OCI-M2 (cell line): ENCODE data around the gene MGST1.

ENCODE experiments used
- DNase-seq: peaks from one replicate; lab custom pipeline; 2025; ENCODE audit not compliant: unreplicated experiment; lab: John Stamatoyannopoulos, UW

Gene MGST1, protein sequence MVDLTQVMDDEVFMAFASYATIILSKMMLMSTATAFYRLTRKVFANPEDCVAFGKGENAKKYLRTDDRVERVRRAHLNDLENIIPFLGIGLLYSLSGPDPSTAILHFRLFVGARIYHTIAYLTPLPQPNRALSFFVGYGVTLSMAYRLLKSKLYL

DNA sequence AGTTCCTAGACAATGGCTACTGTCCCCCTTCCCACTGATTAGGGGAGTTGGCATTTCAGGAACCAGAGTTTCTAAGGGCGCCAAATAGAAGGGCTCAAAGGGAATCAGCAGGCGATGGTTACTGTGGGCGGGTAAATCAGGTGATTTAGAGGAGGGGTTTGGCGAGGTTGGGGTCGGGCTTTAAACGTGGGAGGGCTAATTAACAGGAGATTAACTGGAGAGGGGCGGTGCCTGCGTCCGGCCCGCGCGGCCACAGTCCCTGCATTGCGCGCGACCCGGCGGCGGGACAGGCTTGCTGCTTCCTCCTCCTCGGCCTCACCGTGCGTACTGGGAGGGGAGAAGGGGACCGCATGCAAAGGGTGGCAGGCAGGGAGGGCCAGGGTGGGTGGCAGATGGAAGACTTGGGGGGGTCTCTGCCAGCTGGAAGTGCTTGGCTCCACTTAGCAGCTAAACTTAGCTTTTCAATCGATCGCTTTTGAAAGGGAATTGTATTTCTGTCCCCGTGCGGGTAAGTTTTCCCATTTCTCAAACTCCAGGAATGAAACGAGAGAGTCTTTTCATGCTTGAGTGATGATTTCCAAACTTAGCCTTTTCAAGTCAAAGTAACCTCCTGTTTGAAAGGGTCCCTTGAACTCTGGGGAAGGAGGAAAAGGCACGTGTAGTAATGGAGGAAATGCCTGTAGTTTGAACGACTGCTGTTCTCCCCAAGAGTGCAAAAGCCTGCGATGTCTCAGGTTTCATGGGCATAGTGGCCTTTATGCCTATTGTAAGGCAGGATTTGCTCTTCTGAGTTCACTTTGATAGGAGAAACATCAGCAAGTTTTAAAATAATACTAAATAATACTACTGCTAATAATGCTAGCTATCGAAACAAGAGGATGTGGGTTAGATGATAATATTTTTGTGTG lies at the start of gene MGST1:
TSS of gene MGST1 (plus strand) at position 255 of the 908 bp plus-strand sequence. CDS start 6,608 bp downstream, outside the sequence.
- no peak for DNase-seq

DNA sequence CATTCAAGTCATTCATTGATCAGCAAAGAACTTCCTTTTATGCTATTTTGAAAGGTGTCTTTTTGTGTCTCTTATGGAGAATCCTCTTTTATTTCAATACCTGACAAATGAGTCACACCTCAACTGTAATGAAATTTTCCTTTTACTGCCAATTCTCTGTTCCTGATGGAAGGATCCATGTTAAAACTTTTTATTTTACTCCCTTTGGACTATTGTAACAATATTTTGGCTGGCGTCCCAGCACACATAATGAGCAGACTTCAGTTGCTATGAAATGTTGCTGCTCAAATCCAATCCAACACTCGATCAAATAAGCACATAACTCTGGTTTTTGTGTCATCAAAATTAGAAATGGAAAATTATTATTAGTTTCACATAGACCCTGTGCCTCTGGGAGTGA lies 48.0 kb upstream of the MGST1 start:
- no peak for DNase-seq

DNA sequence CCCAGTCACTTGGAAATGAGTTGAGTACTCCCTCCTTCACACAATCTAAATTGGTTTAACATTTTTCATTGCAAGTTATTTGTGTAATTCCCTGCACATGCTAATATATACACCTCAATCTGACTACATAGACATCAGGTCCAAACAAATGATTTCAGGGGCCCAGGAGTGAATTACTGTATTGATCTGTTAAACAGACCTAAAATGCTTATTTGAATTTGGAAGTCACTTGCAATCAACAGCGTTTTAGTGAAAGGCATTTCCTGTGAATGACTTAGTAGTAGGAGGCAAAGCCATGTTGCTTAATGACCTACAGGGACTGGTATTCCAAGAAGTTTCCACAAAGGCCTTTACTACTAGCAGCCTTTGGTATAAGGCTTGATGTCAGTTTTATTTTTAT lies 47.3 kb upstream of the MGST1 start:
- no peak for DNase-seq

DNA sequence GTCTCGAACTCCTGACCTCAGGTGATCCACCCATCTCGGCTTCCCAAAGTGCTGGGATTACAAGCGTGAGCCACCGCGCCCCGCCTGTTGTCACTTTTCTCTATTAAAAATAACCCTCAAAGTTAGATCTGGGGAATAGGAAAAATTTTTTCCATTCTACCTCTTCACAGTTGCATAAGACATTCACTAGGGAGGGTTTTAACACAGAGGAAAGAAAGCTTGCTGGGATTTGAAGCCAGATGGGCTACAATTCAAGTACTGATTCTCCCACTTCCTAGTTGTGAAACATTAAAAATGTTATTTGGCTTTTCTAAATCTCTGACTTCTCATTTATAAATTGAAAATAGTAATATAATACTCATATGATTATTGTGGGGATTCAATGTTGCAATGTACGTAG lies 46.7 kb upstream of the MGST1 start:
- no peak for DNase-seq

DNA sequence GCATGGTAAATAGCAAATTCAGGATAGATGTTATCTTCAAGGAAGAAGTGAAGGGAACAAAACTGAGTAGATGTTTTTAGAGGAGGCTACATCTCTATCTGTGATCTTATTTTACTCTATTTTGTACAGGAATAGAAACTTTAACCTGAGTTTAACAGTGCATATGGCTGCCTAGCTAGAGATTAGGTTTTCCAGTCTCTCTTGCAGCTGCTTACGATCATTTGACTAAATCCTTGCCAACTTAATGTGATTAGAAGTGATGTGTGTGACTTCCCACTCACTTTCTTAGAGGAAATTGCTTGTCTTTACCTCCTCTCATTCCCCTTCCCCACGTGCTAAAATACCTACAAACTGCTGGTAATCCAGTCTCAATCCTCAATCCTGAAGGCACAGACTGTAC lies 43.5 kb upstream of the MGST1 start:
- DNase-seq = no peak

DNA sequence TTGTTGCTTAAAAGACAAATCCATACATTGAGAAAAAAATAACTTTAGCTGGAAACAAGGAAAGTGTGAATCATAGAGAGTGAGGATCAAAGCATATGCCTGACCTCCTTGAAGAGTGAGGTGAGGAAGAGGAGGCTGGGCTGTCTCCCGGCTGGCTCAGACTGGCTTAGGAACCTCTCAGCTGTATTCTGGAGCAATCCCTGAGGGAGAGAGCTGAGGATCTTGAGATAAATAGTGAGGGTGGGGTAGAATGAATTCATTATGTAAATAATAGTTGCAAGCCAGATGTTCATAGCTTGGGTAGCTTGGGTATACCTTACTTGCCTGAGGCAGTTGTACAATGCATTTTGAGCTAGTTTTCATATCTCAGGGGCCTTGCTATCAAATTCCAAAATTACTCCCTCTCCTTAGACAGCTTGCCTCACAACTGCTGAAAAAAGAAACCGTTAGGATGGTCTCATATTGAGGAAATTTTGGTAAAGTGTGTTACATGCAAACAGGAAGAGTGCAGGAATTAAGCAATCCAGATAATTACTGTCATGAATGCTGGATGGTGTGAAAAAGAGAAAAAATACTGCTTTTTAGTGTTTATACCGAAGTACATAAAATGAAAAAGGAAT lies 39.5 kb upstream of the MGST1 start:
- no peak for DNase-seq

DNA sequence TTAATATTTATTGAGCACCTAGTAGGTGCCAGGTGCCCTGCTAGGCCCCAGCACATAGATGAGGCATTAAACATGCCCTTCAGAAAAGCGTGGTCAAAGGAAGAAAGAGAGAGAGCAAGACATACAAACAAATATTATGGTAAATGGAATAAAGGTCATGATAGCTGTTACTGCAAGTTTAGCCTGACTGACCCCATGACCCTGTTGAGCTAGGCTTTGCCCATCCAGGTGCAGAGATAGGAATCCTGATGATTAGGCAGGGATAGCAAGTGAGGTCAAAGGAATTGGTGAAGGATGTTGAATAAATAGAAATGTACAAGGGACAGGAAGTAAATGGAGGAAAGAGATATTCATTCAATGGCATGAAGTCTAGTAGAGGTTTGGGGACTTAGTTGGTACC lies 36.5 kb upstream of the MGST1 start:
- no peak for DNase-seq

DNA sequence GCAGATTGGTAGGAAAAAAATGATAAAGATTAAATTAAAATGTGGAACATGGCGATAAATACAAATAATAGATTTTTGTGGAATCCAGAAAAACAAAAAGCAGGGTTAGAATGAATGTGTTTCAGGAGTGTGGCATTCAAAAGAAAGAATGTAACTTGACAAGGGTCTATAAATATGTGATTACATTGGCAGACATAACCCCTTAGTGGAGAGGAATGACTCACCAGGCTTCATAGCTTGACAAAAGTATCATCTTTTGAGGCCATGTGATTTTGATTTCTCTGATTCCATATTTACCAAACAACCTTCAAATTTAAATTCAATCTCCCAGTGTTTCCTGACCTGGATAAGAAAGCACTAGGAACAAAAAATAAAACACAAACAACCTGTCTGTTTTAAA lies 24.4 kb upstream of the MGST1 start:
- DNase-seq = no peak

DNA sequence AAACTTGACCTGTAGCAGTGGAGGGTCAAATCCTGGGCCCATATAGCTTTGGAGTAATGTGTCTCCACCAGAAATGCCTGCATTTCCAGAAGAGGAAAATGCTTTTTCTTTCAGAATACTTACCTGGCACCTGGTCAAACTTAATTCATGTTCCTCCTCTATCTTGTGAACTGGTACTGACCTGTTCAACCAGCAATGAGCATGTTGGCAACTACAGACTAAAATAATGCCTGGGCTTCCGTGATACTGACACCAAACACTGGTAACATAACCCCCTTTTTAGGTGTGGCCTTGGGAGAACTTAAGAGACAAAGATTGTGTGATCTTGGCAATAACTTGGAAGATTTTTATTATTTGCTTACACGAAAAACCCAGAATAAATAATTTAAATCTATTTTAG lies 23.8 kb upstream of the MGST1 start:
- no peak for DNase-seq

DNA sequence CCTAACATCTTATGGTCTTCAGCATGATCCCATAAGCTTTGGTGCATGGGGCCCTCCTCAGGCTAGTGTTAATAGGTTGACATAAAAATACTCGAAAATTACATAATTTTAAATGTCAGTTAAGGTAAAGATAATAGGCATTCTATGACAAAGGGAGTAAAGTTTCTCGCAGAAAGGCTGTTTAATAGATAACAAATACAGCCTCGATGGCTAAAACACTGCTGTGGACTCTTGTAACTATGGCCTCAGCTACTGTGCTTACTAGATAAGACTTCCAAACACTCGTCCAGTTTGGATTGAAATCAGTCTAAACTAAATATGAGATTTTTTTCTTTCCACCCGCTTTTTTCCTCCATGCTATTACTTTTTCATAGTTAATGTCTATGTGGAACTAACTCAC lies 23.2 kb upstream of the MGST1 start:
- DNase-seq = no peak

DNA sequence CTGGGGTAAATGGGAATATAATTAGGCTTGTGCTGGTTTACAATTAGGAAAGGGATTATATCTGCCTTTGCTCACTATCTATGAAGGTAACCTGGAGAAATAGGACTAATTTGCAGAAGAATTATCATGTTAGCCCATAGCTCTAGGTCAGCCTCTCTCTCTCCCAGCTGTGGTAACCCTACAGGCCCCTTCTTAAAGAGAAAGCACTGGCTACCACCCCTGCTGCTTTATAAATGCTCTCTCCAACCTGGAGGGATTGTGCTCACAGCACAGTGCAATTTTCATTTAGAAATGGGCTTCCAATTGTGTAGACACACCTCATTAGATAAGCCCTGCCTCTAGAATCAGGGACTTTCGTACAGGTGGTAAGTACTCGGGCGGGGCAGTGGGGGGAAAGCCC lies 22.7 kb upstream of the MGST1 start:
- DNase-seq = no peak

DNA sequence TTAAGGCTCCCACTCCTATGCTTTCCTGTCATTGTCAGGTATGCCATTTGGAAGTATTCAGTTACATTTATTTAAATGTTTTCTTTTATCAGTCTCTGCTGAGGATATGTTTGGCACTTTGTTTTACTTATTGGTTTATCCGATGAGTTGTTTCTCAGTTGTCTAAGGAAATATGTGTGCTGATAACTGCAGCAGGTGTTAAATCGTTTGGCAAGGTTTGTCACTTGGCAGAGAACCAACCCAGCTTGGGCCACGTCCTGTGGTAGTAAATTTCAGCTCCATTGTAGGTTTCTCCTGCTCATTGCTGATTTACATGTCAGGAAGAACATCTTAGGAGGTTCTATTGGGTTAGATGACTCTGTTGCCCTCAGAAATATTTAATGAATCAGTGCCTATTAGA lies 22.0 kb upstream of the MGST1 start:
- no peak for DNase-seq

DNA sequence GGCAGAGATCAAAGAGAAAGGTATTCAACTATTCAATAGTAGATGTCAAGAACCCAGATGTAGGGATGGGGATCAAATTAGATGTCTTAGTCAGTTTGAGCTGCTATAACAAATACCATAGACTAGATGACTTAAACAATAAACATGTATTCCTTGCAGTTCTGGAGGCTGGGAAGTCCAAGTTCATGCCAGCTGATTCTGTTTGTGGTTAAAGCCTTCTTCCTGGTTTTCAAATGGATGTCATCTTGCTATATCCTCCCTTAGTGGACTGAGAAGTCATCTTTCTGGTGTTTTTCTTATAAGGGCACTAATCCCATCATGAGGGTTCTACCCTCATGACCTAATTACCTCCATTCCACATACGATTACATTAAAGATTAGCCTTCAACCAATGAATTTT lies 19.5 kb upstream of the MGST1 start:
- DNase-seq = no peak

DNA sequence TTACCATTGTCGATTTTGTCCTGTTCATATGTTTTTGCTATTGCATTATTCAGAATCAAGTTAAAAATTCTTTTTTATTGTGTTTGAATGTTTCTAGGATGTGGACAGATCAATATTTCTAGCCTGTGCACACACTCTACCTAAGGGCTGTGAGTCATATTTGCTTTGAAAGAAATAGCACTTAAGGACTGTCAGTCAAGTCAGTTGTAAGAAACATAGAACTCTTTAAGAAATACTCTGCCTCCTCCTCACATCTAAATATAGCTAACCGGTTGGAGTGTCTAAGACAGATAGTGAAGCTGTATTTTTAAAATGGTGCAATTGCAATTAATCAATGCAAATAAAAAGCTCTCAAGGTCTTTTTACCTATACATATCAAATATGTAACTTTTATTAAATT lies 17.9 kb upstream of the MGST1 start:
- no peak for DNase-seq

DNA sequence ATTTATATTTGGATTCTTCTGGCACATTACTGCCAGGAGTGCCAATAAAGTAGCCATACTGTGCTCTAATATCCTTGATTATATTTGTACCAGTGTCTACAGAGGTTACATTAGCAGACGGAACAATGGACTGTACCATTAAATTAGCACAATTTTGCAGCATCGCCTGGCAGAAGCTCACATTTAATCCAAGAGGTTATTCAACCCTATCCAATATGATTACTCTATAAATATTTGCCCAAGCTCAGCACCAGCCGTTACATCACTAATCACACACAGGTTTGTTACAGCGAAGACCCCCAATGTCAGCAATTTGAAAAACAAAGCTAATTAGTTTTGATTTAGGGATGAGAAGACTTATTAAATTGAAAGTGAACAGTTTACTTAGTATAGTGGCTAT lies 16.9 kb upstream of the MGST1 start:
- DNase-seq = no peak

DNA sequence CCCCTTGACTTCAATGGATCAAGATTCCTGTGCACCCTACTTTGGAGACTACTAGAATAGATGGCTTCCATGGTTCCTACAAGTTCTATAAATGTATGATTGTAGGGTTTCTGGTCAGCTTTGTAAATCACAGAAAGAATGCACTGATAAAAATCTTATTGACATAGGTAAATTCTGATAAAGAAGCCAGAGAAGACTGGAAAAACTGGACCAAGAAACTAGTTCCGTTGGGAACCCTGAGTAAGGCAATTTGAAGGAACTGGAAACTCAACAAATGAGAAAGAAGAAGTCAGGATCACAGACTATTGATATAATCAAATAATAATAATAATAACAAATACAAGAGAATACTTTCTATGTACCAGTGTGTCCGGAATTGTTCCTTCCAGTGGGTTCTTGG lies 15.4 kb upstream of the MGST1 start:
- no peak for DNase-seq

DNA sequence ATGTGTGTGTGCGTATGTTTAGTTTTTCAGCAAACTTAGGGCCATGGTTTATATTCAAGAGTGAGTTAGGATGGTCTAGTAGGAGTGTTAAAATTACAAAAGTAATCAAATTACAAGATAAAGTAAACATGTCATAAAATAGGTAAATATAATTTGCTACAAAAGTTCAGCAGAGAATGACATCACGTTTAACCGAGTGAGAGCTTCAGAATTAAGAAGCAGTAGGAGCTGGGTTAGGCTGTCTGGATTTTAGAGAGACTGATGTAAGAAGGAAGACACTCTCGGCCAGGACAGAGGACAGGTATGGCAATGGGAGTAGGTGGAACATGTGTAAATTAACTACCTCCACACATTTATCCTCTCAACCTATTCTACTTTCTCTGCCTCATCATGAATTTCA lies 11.6 kb upstream of the MGST1 start:
- DNase-seq = no peak

DNA sequence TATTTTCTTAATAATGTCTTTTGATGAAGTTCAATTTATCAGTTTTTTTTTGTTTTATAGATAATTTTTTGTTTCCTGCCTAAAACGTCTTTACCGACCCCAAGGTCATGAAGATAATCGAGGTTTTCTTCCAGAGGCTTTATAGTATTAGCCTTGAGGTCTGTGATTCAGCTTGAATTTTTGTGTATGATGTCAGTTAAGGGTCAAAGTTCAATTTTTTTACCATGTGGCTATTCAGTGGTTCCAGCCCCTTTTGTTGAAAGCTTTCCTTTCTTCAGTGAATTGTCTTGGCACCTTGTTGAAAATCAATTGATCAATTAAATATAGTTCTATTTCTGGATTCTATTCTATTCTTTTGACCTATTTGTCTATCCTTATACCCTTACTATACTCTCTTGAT lies 3.2 kb upstream of the MGST1 start:
- no peak for DNase-seq

DNA sequence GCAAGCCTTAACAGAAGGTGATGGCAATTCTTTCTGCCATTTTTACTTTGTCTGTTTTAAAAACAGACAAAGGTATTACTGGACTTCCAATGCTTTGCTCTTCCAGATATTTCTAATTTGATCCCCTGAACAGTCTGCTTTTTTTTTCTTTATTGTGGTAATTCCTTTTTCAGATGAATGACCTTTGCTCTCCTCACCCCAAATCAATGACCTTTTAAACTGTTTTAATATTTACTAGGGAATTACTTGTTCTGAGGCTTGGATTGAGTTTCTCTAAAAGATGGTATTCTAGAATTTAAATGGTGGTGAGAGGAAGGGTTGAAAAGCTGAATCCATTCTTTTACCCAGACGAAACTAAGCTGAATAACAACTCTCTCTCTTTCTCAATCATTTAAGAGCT lies 2.3 kb upstream of the MGST1 start:
- DNase-seq = no peak

DNA sequence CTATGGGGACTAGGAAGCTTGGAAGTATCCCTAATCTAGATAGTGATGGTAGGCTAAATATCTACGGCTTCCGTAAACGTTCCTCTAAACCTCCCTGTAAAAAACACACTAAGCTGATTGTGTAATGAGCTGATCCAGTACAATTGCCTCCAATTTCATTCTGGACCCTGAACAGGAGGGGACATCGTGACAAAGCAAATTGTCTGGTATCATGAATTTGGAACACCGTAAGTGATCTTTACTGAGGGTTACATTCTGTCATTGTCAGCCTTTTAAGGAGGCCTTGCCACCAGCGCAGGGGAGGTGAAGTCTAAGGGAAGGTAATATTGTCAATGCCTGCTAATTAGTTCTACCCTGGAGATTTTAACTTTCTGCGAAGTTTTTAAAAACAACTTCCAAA lies 487 bp upstream of the MGST1 start:
- DNase-seq = no peak

DNA sequence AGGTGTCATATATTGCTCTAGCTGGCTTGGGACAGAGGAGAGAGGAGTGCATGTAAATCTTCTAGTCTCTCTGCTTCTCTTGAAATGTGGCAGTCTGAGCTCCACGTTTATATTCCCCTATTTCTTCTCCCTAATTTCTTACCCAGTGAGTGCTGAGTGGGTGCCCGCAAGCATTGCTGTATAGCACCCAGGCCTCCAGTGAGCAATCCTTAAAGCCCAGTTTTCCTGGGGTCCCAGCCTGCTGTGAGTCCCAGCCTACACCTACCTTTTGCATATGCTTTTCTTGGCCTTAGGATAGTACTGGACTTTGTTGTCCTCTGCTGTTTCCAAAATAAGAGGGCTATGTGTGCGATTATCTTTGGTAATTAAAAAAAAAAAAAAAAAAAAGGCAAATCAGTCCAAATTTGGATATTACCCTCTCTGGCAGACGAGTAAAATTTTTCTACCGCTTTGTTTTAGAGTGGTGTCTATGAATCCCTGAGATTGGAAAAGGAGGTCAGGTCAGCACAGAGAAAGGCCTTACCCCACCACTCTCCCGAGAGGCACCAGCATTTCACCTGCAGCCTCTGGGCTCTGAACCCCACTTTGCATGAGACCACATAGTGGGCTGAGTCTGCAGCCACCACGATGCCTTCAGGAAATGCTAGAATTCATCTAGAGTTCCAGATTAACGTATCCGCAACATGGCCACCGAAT lies 1.1 kb downstream of the MGST1 start:
- no peak for DNase-seq

DNA sequence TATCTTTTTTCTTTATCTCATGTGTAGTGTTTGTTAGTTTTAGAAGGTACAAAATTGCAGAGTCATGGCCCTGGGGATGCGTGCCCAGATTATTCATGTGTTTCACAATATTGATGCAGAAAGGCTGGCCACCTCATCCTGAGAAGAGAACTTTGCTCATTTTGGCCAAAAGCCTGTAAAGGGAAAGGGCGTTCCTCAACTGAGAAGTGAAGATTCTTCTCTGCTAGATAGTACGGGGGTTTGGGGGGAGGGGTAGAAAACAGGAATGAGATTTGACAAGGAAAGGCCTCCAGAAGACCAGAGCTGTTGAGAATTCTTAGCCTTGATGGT lies 1.7 kb downstream of the MGST1 start:
- no peak for DNase-seq
